ENCODE data around the gene GCM1.

DNA sequence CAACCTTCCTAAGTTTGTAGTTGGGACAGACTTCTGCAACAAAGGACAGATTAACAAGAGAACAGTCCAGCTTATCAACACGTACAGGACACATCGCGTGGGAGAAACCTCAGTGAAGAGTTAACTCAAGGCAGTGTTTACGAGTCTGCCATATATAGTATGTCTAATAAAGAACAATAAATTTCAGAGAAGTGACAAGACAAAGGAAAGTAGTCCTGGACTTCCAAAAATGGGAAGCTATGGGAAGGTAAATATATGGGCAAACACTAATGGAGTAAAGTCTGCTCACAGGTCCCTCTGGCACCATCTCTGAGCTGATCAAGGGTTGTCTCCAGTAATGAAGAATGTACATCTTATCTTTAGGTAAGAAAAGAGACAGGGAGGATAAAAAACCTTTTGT is 34.9 kb downstream of the GCM1 start:
- TF ChIP-seq, protein P1, sequence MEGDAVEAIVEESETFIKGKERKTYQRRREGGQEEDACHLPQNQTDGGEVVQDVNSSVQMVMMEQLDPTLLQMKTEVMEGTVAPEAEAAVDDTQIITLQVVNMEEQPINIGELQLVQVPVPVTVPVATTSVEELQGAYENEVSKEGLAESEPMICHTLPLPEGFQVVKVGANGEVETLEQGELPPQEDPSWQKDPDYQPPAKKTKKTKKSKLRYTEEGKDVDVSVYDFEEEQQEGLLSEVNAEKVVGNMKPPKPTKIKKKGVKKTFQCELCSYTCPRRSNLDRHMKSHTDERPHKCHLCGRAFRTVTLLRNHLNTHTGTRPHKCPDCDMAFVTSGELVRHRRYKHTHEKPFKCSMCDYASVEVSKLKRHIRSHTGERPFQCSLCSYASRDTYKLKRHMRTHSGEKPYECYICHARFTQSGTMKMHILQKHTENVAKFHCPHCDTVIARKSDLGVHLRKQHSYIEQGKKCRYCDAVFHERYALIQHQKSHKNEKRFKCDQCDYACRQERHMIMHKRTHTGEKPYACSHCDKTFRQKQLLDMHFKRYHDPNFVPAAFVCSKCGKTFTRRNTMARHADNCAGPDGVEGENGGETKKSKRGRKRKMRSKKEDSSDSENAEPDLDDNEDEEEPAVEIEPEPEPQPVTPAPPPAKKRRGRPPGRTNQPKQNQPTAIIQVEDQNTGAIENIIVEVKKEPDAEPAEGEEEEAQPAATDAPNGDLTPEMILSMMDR (IDR thresholded peaks at IDR 0.05; ENCODE audit: low read depth, low read length) = no peak
- TF ChIP-seq MYC (IDR thresholded peaks at IDR 0.05; ENCODE audit: low read depth, low read length) (no peak), POLR2A (IDR thresholded peaks at IDR 0.05; ENCODE audit: extremely low read depth, insufficient read length) (no peak)

Data from NB4 (cell line).